HG02678 (cell line): ENCODE measurements around the gene STYK1.
"Not testable (repeated sequence)": the region's sequence is repeated elsewhere in the genome, so short reads cannot be mapped to it uniquely, and the experiment has no call there.

Experiments used
- ATAC-seq: cut with Tn5 transposase; IDR thresholded peaks from one replicate; pipeline ENCODE4 v1.9.1; 2021; ENCODE audit warnings: mild to moderate bottlenecking, moderate library complexity; ENCODE audit not compliant: unreplicated experiment

Gene STYK1

DNA sequence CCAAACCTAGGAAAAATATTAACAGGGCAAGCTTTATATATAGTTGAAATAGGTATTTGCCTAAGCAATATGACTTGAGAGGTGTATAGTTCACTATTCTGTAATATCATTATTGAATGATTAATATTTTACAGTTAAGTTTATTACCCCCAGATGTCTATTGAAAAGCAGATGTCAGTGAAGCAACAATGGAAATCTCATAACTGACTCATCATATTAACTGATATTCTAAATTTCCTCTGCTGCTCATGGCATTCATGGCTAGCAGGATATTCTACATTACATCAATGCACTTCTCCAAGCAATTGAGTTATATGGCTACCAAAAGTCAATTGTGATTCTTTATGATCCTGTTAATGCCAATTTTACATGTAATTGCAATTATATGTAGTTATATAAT, 50.7 kb downstream of the STYK1 start:
- ATAC-seq = no peak

- no peak for ATAC-seq
These were observed 52.6 kb downstream of the STYK1 start for GRCh38 chr12:10621278-10621677.

- ATAC-seq = no peak
These were observed 53.6 kb downstream of the STYK1 start for GRCh38 chr12:10620078-10620779.

GRCh38 chr12:10618338-10618987, 55.4 kb downstream of the STYK1 start:
- ATAC-seq = no peak

- ATAC-seq = no peak
These were observed 56.0 kb downstream of the STYK1 start for GRCh38 chr12:10617863-10618262.

DNA sequence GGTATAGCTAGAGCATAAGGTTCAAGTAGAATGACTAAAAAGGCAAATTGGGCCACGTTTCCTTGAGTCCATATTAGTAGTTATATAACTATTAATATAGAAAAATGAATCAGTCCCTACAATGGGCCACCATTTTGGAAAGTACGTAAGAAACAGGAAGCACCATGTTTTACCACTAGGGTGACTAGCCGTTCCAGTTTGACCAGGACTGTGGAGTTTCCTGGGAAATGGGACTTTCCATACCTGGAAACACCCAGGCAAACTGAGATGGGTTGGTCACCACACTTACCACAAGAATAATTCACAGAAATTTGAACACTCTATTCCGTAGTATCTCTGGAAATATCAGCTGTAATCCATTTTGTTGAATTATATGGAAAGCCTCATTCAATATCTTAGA, 58.3 kb downstream of the STYK1 start:
- ATAC-seq = no peak

- no peak for ATAC-seq
These were observed 59.8 kb downstream of the STYK1 start for GRCh38 chr12:10614056-10614370.

DNA sequence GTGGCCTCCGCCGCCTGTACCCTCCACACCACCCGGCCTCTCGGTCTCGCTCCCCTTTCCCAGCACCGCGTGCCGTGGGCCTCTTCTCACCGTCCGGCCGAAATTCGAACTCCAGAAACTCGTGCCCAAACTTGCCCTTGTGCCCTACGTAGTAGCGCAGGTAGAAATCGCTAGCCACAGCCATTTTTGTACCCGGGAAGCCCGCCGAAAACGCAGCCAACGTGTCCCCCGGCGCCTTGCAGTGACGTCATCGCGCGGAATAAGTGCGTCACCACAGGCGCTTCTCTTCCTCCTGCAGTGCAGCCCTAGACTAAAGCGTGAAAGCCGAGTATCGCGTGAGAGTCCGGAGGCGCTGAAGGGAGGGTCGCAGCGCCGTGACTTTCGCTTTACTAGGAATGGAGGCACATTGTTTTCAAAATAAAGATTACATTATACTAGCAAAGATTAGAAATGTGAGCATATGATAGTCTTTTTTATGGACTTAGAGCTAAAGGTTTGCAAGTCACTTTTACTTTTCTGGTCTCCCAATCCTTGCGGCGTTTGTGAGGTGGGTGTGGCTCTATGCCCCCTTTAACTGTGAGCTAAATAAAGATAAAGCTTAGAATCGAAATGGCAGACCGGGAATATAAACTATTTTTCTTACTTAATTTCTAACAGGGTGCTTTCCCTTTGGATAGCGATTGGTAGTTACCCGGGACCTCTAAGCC, 60.4 kb downstream of the STYK1 start, which contains the start of gene MAGOHB:
TSS of gene MAGOHB (minus strand) at position 261 of the 707 bp plus-strand sequence. CDS start at position 184, 77 bp downstream.
- ATAC-seq = peak; percentile 96

DNA sequence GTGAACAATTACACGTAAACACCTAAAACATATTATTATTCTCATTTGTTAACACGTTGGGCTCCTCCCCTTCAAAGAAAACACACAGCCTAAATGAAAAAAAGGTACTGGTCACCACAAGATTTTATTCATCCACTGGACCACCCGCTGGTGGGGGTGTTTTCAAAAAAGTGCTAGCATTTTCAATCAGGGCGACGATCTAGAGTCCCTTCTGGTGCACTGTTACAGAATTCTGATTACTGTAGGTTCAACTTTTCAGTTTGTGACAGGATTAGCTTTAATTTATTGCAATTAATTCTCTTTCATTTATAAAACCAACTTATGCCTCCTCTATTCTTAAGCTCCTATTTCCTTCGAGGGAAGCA, 60.9 kb downstream of the STYK1 start:
- peak; percentile 19 for ATAC-seq

DNA sequence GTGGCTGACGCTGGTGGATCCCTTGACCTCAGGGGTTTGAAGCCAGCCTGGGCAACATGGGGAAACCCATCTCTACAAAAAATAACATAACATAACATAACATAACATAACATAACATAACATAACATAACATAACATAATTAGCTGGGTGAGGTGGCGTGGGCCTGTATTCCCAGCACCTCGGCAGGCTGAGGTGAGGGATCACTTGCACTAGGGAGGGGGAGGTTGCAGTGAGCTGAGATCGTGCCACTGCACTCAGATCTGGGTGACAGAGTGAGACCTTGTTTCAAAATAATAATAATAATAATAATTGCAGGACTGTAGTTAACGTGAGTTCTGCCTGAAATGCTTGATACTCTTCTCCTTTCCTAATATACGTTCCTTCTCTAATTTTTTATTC, 61.7 kb downstream of the STYK1 start:
- ATAC-seq = no peak

GRCh38 chr12:10611258-10611657, 62.6 kb downstream of the STYK1 start:
- ATAC-seq = not testable (repeated sequence)

- ATAC-seq = no peak
These were observed 63.7 kb downstream of the STYK1 start for GRCh38 chr12:10610188-10610587.

- no peak for ATAC-seq
These were observed 65.9 kb downstream of the STYK1 start for GRCh38 chr12:10607885-10608458.

DNA sequence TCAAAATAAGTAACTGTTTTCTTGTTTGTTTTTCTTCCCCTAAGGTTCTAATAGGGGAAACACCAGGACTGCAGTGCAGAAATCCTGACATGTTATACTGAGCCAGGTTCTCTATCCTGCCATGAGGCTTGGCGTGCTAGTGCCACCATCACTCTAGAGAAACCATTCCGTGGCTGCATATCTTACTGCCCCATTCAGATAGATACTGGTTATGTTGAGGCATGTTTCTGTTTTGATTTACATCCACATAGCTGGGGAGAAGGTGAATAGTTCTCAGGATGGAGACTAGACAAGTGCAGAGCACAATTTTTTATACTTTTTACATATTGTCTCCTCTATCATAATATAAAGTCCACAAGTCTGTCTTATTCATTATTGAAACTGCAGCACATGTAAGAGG, 72.0 kb downstream of the STYK1 start:
- ATAC-seq = no peak

DNA sequence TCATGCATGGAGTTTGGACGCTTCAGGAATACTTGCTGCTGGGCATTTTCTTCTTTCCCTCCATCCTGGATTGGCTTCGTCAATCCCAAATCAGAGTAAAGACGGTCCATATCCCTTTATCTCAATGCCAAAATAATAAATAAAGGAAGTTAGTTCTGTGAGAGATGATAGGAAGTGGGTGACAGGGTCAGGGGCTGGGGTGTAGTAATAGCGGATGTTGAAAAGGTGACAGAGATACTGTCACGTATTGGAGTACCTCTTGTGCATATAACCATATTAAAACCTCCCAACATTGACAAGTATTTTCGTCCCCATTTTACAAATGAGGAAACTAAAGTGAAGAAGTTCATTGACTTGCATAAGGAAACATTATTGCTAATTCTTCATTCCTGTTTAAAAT, 72.9 kb downstream of the STYK1 start:
- ATAC-seq = no peak

DNA sequence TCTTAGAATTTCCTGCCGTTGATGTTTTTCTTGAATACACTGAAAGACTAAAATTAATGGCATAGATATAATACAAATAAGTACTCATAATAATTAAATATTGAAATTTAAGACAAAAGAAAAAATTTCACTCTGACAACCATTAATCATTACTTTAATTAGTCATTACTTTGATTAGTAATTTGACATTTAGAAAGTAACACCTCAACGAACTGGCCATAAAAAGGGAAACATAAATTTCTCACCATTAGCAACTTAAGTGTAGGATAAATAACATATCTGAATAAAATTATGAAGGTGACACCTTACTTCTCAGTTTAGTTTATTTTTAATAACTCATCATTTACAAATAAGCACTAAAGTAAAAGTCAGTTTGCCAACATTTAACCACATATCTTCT, 78.0 kb downstream of the STYK1 start:
- no peak for ATAC-seq

- no peak for ATAC-seq
These were observed 82.9 kb downstream of the STYK1 start for GRCh38 chr12:10590966-10591365.

GRCh38 chr12:10584415-10584814, 89.4 kb downstream of the STYK1 start:
- no peak for ATAC-seq

GRCh38 chr12:10582704-10583103, 91.1 kb downstream of the STYK1 start:
- ATAC-seq = no peak

GRCh38 chr12:10582133-10582532, 91.7 kb downstream of the STYK1 start:
- ATAC-seq = not testable (repeated sequence)

GRCh38 chr12:10574307-10574706, 99.5 kb downstream of the STYK1 start:
- ATAC-seq = no peak

DNA sequence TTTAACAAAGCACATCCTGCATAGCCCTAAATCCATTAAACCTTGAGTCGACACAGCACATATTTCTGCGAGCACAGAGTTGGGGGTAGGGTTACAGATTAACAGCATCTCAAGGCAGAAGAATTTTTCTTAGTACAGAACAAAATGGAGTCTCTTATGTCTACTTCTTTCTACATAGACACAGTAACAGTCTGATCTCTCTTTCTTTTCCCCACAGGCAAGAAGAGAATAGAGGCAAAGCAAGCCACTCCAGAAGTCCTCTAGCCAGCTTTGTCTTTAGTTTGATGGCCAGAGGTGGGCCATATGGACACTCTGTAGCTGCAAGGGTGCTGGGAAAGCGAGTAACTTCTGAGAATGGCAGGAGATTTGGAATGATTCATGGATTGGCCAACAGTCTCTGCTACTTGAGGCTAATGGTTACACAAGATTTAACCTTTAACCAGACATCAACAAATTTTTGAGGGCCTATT, 101.8 kb downstream of the STYK1 start:
- not testable (repeated sequence) for ATAC-seq
